Peyer's patch (tissue), 4 donors: ENCODE measurements around the gene PPP1R13L.
"Not testable (repeated sequence)": the region's sequence is repeated elsewhere in the genome, so short reads cannot be mapped to it uniquely, and the experiment has no call there.

Experiments
- POLR2A ChIP-seq, 2 donors: fragments of 450-650 bp; IDR thresholded peaks; one replicate each; pipeline ENCODE4 v1.5.1; 2017; ENCODE audit warnings: antibody characterized with exemption in 2 of 2, mild to moderate bottlenecking in 2 of 2, moderate library complexity in 2 of 2
- TF ChIP-seq, protein P1 (sequence below), 6 experiments: fragments of 450-650 bp in 4 of 6; fragments of 200-600 bp in 2 of 6; sonication (generic) in 1 of 6; IDR thresholded peaks; one replicate each; pipeline ENCODE4 v1.5.1; 2017 to 2019; ENCODE audit warnings: antibody characterized with exemption in 6 of 6, mild to moderate bottlenecking in 3 of 6, moderate library complexity in 1 of 6

GRCh38 chr19:45410330-45410729, 5.5 kb upstream of the PPP1R13L start:
- TF ChIP-seq, protein P1, sequence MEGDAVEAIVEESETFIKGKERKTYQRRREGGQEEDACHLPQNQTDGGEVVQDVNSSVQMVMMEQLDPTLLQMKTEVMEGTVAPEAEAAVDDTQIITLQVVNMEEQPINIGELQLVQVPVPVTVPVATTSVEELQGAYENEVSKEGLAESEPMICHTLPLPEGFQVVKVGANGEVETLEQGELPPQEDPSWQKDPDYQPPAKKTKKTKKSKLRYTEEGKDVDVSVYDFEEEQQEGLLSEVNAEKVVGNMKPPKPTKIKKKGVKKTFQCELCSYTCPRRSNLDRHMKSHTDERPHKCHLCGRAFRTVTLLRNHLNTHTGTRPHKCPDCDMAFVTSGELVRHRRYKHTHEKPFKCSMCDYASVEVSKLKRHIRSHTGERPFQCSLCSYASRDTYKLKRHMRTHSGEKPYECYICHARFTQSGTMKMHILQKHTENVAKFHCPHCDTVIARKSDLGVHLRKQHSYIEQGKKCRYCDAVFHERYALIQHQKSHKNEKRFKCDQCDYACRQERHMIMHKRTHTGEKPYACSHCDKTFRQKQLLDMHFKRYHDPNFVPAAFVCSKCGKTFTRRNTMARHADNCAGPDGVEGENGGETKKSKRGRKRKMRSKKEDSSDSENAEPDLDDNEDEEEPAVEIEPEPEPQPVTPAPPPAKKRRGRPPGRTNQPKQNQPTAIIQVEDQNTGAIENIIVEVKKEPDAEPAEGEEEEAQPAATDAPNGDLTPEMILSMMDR (IDR thresholded peaks at IDR 0.05): not testable (repeated sequence)
- not testable (repeated sequence) for TF ChIP-seq POLR2A (IDR thresholded peaks at IDR 0.05)
